Measurements from ENCODE around the gene ZNF445.
"Not testable (repeated sequence)": the region's sequence is repeated elsewhere in the genome, so short reads cannot be mapped to it uniquely, and the experiment has no call there.

ZNF445 gene

DNA sequence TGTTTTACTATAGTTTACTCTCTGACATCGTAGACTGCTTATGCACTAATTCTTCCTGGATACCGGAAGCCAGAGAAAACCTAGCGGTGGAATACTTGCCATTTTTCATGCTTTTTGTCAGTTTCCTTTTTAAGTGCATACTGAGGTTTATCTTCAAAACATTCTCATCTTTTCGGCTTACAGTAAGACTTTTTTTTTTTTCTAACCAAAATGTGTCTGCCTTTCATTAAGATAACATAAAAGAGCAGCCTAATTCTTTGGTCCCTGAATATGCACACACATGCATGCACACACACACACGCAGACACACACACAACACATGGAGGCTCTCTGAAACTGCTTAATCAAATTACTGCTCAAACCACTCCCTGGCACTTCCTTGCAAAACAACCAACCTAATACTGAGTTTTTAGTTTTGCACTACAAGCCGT lies 1.3 kb downstream of the ZNF445 start:
- no peak for DNase-seq (ENCODE audit: low read depth, low spot score)

DNA sequence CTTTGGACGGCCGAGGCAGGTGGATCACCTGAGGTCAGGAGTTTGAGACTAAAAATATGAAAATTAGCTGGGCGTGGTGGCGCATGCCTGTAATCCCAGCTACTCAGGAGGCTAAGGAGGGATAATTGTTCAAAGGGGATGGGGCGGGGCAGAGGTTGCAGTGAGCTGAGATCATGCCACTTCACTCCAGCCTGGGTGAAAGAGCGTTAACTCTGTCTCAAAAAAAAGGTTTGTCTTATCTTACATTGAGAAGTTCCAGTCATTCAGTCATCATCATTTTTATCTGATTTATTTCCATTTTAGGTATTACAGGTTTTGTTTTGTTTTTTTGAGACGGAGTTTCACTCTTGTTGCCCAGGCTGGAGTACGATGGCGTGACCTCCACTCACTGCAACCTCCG lies 2.6 kb downstream of the ZNF445 start:
- DNase-seq (ENCODE audit: low read depth, low spot score), result not testable (repeated sequence)

DNA sequence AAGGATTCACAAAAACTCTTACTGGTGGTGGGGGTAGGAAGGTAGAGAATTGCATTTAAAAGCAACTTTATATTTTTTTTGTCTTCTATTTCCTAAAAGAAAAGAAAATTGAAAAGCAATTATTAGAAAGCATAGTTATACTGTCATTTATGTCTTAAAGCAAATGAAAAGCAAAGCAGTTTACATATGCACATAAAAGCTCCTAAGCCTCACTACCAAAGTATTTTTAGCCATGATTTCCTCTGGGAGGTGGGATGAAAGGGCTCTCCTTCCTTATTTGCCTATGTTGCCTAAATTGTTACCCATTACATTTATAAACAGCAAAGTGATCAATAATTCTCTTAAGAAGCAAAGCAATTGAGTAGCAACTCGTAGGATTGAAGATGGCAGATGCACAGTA lies 7.0 kb downstream of the ZNF445 start:
- DNase-seq (ENCODE audit: low read depth, low spot score), result no peak

DNA sequence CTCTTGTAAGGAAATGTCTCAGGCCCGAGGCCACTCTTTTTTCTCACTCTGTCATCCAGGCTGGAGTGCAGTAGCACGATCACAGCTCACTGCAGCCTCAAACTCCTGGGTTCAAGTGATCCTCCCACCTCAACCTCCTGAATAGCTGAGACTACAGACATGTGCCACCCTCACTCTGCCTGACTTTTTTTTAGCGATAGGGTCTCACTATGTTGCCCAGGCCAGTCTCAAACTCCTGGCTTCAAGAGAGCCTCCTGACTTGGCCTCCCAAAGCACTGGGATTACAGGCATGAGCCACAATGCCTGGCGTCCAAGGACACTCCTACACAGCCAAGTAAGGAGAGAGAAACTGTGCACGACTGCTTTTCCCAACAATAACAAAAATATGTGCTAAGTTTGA lies 7.6 kb downstream of the ZNF445 start:
- DNase-seq (ENCODE audit: low read depth, low spot score), result no peak

DNA sequence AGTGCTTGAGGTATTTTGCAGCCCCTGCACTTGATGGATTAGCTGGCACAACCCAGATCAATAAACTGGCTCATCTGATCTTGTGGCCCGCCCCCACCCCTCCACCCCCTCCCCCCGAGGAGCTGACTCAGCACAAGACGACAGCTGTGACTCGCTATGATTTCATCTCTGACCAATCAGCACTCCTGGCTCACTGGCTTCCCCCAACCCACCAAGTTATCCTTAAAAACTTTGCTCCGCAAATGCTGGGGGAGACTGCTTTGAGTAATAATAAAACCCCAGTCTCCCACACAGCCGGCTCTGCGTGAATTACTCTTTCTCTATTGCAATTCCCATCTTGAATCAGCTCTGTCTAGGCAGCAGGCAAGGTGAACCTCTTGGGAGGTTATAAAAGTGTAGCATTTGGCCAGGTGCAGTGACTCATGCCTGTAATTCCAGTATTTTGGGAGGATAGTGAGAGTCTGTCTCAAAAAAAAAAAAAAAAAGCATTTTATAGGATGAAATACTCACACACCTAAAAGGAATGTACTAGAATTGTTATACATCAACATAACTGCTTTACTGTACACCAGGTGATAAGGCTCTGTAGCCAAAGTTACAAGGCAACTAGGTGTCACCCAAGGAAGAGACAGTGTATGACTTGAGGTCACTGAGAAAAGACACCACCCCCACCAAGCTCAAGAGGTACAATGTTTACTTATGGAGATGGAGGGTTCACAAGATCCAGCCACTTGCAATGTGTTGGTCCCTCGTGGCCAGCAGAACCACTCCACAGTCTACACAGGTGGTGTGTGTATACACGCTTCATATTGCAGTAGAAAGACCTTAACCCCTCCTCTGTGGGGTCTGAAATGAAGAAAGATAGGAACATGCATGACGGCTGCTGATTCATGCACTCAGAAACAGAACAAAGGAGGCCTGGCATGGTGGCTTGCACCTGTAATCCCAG lies 8.6 kb downstream of the ZNF445 start:
- DNase-seq (ENCODE audit: low read depth, low spot score), result no peak

DNA sequence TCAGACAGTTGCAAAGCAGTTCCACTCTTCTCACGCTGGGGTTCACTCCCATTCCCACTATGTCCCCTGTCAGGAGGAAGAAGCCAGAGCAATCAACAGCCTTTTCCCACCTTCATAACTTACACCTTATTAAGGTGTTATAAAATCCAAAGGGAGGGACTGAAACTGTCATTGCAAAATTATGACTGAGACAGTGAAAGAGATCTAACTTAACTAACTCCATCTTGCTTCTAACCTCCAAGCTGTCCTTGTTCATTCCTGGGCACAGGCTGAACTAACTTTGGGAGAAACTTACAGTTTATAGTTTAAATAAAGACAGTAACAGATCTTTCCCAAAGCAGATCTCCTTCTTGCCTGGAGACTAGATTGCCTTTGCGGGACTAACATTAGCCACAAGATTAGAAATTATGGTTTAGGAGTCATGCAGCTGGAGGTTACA lies 9.4 kb downstream of the ZNF445 start:
- DNase-seq (ENCODE audit: low read depth, low spot score), result not testable (repeated sequence)

DNA sequence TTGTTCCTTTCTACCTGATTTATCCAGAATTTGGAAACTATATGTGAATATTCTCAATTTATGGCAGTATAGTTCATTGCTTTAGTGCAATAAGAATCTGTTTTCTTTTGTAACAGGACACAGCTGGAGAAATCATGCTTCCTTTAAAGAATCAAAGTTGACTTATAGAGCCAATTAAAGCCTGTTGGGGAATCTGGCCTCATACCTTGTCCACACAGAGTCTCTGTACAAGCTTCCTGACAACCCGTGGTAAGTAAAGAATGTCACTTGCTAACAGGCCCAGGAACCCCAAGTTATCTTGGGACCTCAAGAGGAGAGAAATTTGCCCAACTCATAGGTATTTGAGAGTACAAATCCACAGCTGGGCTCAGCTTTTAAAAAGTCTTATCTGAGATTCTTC lies 10.2 kb downstream of the ZNF445 start:
- DNase-seq (ENCODE audit: low read depth, low spot score), result no peak

DNA sequence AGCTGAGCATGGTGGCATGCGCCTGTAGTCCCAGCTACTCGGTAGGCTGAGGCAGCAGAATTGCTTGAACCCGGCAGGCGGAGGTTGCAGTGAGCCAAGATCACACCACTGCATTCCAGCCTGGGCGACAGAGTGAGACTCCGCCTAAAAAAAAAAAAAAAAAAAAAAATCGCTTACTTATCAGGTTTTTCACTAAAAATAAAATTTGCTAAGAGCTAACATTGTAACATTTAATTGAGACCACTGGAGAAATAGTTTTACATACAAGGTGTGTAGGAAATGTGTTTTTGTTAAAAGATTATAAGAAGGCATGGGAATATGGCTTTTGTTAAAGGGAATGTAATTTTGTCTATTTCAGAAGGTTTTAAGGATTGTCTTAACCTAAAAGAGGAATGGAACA lies 12.6 kb downstream of the ZNF445 start:
- not testable (repeated sequence) for DNase-seq (ENCODE audit: low read depth, low spot score)

DNA sequence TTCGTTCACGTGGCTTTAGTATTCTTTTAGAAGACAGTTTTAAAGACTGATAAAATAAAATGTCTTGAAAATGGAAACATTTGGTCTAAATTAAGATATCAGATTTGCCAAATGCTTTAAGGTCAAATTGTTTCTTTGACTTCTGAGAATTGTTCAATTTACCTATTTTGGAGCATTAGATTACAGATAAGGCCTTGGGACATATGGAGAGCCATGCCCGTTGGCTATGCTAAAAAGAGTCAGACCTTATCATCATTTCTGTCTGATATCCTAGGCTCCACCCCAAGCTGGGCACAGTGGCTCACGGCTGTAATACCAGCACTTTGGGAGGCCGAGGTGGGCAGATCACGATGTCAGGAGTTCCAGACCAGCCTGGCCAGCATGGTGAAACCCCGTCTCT lies 13.0 kb downstream of the ZNF445 start:
- no peak for DNase-seq (ENCODE audit: low read depth, low spot score)

DNA sequence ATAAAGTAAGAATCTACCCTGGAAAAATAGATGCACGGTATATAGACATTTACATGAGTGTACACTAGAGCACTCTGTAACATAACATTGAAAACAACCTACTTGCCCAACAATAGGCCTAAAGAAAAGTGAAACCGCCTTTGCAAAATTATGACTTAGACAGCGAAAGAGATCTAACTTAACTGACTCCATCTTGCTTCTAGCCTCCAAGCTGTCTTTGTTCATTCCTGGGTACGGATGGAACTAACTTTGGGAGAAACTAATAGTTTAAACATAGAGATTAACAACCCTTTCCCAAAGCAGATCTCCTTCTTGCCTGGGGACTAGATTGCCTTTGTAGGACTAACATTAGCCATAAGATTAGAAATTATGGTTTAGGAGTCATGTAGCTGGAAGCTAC lies 17.4 kb downstream of the ZNF445 start:
- DNase-seq (ENCODE audit: low read depth, low spot score), result not testable (repeated sequence)

DNA sequence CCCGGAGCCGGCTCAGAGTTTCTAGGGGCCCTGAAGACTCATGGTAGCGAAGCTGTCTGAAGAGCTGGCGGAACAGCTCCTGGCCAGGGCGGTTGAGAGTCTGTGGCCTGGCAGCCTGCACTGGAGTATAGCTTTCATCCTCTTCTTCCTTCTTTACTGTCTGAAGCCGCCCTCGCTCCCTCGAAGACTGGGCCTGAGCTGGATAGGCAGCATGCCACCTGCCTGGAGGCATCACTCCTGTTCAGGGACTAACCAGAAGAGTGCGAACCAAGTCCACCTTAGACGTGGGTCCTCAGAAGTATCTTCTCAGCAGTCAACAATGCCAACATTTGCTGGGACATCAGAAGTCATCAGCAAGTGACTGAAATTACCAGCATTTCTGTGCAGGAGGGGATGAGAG lies 22.2 kb downstream of the ZNF445 start:
- no peak for DNase-seq (ENCODE audit: low read depth, low spot score)

DNA sequence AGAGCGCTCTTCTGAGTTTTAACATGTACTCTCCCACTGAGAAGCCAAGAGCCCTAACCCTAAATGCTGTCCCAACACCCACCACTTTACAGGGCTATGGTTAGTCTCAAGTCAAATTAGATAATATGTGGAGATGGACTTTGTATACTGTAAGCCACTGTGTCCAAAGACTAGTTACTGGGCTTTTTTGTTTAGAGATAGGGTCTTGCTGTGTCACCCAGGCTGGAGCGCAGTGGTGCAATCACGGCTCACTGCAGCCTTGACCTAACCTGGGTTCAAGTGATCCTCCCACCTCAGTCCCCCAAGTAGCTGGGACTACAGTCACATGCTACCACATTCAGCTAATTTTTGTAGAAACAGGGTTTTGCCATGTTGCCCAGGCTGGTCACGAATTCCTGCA lies 23.2 kb downstream of the ZNF445 start:
- DNase-seq (ENCODE audit: low read depth, low spot score), result no peak

DNA sequence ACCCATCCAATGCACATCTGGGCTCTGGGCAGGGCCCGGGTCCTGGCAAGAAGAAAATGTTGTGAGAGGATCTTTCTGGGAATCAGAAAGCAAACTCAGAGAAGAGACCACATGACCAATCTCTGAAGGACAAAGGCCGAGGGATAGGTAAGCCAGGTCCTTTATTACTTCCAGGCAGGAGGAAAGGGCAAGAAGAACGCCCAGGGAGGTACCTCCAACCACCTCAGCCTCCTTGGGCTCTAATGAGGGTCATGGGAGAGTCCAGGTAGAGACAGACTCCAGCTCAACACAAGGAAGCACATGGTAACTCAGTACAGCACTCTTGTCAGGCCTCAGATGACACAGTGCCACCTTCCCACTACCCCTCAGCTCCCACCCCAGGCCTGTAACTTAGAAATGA lies 26.0 kb downstream of the ZNF445 start:
- DNase-seq (ENCODE audit: low read depth, low spot score), result no peak

DNA sequence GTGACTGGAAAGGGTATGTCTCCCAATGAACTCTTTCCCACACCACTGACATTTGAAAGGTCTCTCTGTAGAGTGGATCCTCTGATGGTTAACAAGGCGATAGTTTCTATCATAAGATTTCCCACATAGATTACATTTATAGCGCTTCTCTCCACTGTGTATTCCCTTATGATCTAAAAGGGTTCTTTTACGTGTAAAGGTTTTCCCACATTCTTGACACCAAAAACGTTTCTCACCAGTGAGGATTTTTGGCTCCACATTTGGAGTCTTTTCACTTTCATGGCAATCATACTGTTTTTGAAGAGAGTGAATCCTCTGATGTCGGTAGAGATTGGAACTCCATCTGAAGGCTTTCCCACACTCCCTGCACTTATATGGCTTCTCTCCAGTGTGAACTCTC lies 30.5 kb downstream of the ZNF445 start:
- no peak for DNase-seq (ENCODE audit: low read depth, low spot score)

DNA sequence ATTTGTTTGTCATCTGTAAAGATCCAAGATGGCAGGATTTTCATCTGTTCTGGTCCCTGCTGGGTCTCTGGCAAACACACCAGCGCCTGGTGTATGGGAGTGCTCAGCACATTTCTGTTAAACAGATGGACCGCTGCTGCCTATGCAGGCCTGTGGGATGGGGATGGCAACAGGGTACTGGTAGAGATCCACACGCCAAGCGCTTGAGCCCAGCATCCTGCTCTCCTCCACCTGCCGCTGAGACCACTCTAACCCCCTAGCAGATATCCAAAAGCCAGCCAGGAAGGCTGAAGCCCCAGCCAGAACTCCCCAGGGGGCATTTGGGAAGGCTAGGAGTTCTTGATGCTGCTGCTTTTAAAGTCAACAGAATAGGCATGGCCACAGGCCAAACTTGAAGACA lies 31.7 kb downstream of the ZNF445 start:
- DNase-seq (ENCODE audit: low read depth, low spot score), result no peak

DNA sequence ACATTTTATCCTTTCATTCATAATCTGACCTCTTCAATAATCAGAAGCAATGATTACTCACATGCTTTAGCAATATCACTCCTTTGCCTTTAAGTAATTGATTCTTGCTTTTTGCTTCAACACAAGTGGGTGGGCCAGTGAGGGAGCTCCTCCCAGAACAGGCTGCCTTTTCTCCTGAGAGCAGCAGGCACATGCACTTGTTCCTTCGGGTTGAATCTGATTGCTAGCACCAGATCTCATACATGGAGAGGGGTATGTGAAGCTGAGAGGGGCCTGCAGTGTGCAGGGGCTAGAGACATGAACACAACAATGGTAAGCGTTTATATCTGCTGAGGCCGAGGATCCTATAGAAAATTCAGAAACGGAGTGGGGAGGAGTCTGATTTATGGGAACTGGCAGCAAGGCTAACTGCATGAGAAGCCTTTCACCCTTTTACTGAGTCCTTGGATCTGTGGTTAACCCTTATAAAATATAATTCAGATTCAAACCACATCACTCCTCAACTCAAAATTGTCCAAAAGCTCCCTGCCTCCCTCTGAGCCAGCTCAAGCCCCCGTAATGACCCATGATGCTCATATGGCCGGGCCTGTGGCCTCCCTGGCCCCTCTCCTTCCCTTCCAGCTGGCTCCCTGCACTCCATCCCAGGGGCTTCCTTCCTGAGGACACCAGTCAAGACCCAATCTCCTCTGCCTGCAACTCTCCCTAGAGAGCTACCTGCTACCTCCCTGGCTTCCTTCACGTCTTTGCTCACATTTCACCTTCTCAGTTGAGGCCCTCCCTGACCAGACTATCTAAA lies 32.4 kb downstream of the ZNF445 start:
- DNase-seq (ENCODE audit: low read depth, low spot score), result no peak

DNA sequence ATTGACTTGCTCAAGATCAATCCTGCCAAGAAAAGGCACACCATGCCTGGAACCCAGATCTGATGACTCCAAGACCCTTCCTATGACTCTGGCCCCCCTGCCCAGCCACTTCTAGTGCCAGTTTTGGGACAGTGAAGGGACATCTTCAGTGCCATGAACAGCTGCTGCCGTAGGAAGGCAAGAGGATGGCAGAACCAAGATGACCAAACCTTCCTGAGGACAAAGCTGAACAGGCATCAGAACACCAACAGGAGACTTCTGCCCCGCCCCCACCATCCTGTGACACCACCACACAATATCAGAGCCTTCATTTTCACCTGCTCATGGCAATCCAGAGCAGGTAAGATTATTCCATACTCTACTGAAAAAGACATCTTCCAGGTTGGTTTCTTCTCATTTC lies 33.0 kb downstream of the ZNF445 start:
- DNase-seq (ENCODE audit: low read depth, low spot score), result no peak

DNA sequence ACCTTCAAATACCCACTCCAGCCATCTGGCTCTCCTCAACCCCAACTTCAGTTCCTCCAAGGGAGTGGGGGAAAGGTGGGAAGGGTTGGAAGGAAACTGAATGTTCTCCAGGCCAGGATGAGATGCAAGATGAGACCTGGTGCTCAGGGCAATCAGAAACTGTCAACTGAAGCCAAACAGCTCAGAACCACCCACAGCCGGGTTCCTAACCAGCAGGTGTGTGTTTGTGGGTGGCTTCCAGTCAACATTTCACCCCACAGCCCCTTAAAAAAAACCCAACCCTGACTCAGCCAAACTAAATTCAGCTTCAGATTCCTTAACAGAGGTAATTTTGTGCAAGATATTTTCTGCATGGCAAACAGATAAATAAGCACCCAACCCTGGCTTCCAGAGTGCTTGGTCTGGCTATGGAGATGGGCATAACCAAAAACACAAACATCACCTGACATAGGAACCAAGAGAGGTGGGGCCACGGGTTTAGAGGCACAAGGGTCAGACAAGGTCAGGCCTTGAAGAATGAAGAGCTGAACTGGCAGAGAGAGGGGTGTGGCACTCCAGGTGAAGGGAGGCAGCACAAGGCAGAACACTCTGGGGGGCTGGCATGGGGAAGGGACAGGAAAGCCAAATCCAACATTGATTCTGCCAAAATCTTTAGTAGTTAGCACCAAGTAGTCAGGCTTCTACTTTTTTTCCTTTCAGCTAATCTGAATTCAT lies 34.7 kb downstream of the ZNF445 start:
- DNase-seq (ENCODE audit: low read depth, low spot score), result no peak

DNA sequence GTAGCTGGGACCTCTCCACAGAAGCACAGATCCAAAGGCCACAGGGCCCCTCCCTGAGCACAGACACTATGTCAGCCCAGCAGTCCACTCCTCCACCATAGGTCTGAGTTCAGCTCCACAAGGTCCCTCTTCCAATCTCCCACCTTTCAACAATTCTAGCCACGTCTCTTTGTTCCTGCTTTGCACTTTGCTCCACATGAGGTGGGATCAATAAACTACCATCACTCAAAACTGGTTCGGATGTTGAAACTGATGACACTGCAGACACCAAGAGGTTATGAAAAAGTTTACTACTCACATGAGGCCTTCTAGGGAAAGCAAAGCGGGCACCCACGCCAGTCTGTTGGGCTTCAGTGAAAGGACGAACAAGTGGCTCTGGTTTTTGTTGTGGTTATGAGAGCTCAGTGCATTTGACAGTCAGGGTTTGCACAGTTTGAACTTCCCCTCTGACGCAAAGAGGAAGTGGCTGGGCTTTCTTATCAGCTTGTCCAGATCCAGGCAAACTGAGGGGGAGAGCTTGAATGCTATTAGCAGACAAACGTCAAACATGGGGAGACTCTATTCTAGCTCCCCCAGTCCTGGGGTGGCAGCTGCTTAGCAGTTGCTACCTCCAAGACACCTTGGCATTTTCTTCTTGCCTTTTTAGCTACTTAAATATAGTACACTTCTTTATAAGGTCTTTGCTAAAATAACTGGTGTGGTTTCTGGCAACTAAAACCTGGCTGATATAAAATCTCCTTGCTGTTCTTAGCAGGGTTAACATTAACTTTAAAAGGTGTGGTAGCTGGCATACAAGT lies 37.8 kb downstream of the ZNF445 start:
- DNase-seq (ENCODE audit: low read depth, low spot score), result peak; percentile 13

DNA sequence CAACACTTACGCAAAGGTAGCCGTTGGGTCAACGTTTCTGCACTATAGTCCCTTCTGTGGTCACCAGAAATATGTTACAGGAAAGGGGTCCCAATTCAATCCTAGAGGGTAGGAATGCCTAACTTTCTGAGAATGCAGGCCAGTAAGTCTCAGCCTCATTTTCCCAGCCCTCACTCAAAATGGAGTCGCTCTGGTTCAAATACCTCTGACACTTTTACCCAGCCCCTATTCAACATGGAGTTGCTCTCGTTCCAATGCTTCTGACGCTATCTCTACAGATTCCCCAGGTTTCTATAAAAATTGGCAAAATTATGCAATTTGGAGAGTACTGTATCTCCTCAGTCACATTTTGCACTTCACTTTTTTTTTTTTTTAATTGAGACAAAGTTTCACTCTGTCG lies 39.7 kb downstream of the ZNF445 start:
- DNase-seq (ENCODE audit: low read depth, low spot score), result no peak

DNA sequence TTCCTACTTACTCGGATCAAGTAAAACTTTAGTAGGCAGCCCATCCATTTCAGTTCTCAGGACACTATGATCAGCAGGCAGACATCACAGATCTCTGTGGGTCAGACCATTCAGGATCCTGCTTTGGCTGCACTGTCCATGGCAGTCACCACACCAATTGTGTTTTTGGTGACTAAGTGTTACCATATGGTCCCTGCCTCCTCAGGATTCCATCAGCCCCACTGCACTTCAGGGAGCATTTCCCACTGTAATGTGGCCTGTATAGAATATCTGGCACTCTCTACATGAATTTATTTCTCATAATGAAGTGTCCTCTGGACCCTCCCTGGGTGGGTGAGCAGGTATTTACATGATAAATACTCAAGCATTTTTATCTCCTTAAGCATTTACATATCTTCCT lies 41.3 kb downstream of the ZNF445 start:
- DNase-seq (ENCODE audit: low read depth, low spot score), result no peak

All from smooth muscle cell of the brain vasculature (primary cell).